Thoracic aorta (tissue), 2 donors: ENCODE data around the gene ADAMTS14. TPM values are rescaled to one million over a fixed set of nuclear protein-coding genes. Genes with fewer than 3 reads are reported as not detected.

Experiments
- ATAC-seq: fragments of 150-250 bp; one replicate; pipeline ENCODE4 v1.8.0; 2017; ENCODE audit warnings: low read depth; ENCODE audit not compliant: insufficient number of reproducible peaks, low FRiP score
- DNase-seq: peaks from one replicate; pipeline ENCODE4 v3.0.0-alpha.2; 2020; ENCODE audit warnings: low spot score
- H3K27ac ChIP-seq, 2 donors: fragments of 200-600 bp; sonication (generic); 1 replicate in 1 of 2; 2 replicates in 1 of 2; pipeline ENCODE4 v1.5.1; 2016; ENCODE audit warnings: mild to moderate bottlenecking in 2 of 2, moderate library complexity in 2 of 2
- H3K27me3 ChIP-seq: fragments of 200-600 bp; sonication (generic); replicated peaks from 2 replicates; pipeline ENCODE4 v1.6.0; 2016; ENCODE audit warnings: mild to moderate bottlenecking; ENCODE audit not compliant: insufficient read depth
- H3K36me3 ChIP-seq: fragments of 200-600 bp; sonication (generic); one replicate; pipeline ENCODE4 v1.5.1; 2016
- H3K4me1 ChIP-seq, 2 donors: fragments of 200-600 bp; sonication (generic); 1 replicate in 1 of 2; 2 replicates in 1 of 2; pipeline versions ENCODE4 v1.5.1 to v1.6.0; 2016; ENCODE audit warnings: low read depth in 2 of 2, mild to moderate bottlenecking in 1 of 2; ENCODE audit not compliant: control insufficient read depth in 1 of 2
- H3K4me3 ChIP-seq: fragments of 200-600 bp; sonication (generic); 2 replicates; pipeline ENCODE4 v1.5.1; 2016; ENCODE audit warnings: mild to moderate bottlenecking
- H3K9me3 ChIP-seq: fragments of 200-600 bp; sonication (generic); 2 replicates; pipeline ENCODE4 v1.5.1; 2016
- CTCF ChIP-seq: fragments of 200-600 bp; sonication (generic); IDR thresholded peaks from one replicate; pipeline ENCODE4 v1.5.1; 2019; ENCODE audit warnings: antibody characterized with exemption
- total RNA-seq, 2 donors: library from RNA; depleted of rRNA; stranded (reverse); fragments of >200 nt; gene quantifications; one replicate each; pipeline versions ENCODE4 v1.1.0 to v1.2.3, GENCODE V29; 2016

The ADAMTS14 gene
- total RNA-seq, 2 donors from 2014 or later, result 1.3 TPM; not detected in 1

- no peaks in the 10 kb centered on the region for H3K27me3 ChIP-seq
- no peak for ATAC-seq
- H3K4me3 ChIP-seq, result no peak overlapping the region
- H3K9me3 ChIP-seq, result no peaks in the 10 kb centered on the region
- H3K36me3 ChIP-seq, result no peaks in the 10 kb centered on the region
- no peak overlapping the region for H3K27ac ChIP-seq
- no peaks in the 10 kb centered on the region for H3K4me1 ChIP-seq
- TF ChIP-seq CTCF, result no peak
- no peak for DNase-seq
Observed at GRCh38 chr10:70774810-70775678, 102.7 kb downstream of the ADAMTS14 start.

GRCh38 chr10:70775679-70776454 is 103.6 kb downstream of the ADAMTS14 start:
- ATAC-seq (no peak), DNase-seq (no peak)
- H3K27me3 ChIP-seq, result no peaks in the 10 kb centered on the region
- no peak overlapping the region for H3K4me3 ChIP-seq
- no peaks in the 10 kb centered on the region for H3K4me1 ChIP-seq
- no peak overlapping the region for H3K27ac ChIP-seq
- TF ChIP-seq CTCF, result no peak
- H3K36me3 ChIP-seq, result no peaks in the 10 kb centered on the region
- no peaks in the 10 kb centered on the region for H3K9me3 ChIP-seq

GRCh38 chr10:70776455-70777005 is 104.2 kb downstream of the ADAMTS14 start:
- DNase-seq, result no peak
- no peak for ATAC-seq
- Histone ChIP-seq H3K4me3 (no peak overlapping the region), H3K36me3 (no peaks in the 10 kb centered on the region), H3K27me3 (no peaks in the 10 kb centered on the region), H3K9me3 (no peaks in the 10 kb centered on the region), H3K4me1 (no peaks in the 10 kb centered on the region), H3K27ac (no peak overlapping the region)
- no peak for TF ChIP-seq CTCF

- H3K27me3 ChIP-seq, result no peaks in the 10 kb centered on the region
- ATAC-seq, result no peak
- no peaks in the 10 kb centered on the region for H3K36me3 ChIP-seq
- H3K4me3 ChIP-seq, result no peak overlapping the region
- no peaks in the 10 kb centered on the region for H3K9me3 ChIP-seq
- DNase-seq, result no peak
- no peaks in the 10 kb centered on the region for H3K4me1 ChIP-seq
- H3K27ac ChIP-seq, result no peak overlapping the region
- no peak for TF ChIP-seq CTCF
Observed at GRCh38 chr10:70777063-70777875, 105.0 kb downstream of the ADAMTS14 start.
